ENCODE data around the gene GRIA2.

GRIA2 gene

GRCh38 chr4:157372567-157372966 is 152.0 kb downstream of the GRIA2 start:
- no peak for DNase-seq (ENCODE audit: low read depth)

DNA sequence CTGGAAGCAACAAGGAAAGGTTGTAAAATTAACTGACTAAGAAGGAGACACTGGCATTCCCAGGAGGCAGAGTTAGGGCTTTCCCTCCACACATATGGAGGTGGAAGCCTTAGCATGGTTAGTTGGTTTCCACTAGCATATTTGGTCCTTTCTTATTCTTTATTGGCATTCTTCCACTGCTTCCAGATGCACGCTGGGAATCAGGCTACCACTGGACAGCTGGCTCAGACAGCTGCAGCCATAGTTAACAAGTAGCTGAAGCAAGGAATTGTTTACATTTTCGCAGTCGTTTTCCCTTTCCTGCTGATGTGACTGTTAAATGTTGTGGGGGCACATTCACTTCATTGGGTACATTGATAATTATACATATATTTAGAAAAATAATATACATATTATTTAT is 169.2 kb downstream of the GRIA2 start:
- DNase-seq (ENCODE audit: low read depth) = no peak

DNA sequence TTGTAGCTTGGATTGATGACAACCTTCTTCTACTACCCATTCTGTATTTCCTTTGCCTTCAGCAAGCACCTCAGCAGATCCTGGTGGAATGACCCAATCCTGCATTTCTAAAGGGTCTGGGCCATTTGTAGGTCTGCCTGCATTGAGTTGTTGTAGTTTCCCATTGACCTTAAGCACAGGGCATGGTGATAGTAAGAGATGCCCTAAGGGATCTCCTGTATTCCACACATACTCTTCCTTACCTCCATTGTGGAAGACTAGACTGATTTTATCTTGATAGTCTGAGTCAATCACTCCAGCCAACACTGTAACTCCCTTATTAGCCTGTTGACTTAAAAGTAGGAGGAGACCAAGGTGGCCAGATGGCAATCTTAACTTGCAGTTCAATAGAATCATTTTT is 184.5 kb downstream of the GRIA2 start:
- no peak for DNase-seq (ENCODE audit: low read depth)
